GM18505 (cell line): Measurements from ENCODE around the gene SHROOM1.
"Not testable (repeated sequence)": the region's sequence is repeated elsewhere in the genome, so short reads cannot be mapped to it uniquely, and the experiment has no call there.

Experiments
- ATAC-seq: cut with Tn5 transposase; IDR thresholded peaks from one replicate; pipeline ENCODE4 v1.9.1; 2021; ENCODE audit not compliant: unreplicated experiment
- POLR2A ChIP-seq: IDR thresholded peaks from 4 replicates; pipeline ENCODE4 v1.6.1; 2011; ENCODE audit warnings: borderline replicate concordance; ENCODE audit not compliant: insufficient read depth, insufficient read length; ENCODE audit errors: extremely low read depth

Gene SHROOM1

DNA sequence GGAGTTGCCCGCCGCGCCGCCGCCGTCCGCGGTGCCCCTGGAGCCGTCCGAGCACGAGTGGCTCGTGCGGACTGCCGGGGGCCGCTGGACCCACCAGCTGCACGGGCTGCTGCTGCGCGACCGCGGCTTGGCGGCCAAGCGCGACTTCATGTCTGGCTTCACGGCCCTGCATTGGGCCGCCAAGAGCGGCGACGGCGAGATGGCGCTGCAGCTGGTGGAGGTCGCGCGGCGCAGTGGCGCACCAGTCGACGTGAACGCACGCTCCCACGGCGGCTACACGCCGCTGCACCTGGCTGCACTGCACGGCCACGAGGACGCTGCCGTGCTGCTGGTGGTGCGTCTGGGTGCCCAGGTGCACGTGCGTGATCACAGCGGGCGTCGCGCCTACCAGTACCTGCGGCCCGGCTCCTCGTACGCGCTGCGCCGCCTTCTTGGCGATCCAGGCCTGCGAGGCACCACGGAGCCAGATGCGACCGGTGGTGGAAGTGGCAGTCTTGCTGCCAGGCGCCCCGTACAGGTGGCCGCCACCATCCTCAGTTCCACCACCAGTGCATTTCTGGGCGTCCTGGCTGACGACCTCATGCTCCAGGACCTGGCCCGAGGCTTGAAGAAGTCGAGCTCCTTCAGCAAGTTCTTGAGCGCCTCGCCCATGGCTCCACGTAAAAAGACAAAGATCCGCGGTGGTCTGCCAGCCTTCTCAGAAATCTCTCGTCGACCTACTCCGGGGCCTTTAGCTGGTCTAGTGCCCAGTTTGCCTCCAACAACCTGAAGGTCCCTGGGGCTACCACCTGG lies 15.7 kb downstream of the SHROOM1 start:
- no peak for TF ChIP-seq POLR2A
- no peak for ATAC-seq

DNA sequence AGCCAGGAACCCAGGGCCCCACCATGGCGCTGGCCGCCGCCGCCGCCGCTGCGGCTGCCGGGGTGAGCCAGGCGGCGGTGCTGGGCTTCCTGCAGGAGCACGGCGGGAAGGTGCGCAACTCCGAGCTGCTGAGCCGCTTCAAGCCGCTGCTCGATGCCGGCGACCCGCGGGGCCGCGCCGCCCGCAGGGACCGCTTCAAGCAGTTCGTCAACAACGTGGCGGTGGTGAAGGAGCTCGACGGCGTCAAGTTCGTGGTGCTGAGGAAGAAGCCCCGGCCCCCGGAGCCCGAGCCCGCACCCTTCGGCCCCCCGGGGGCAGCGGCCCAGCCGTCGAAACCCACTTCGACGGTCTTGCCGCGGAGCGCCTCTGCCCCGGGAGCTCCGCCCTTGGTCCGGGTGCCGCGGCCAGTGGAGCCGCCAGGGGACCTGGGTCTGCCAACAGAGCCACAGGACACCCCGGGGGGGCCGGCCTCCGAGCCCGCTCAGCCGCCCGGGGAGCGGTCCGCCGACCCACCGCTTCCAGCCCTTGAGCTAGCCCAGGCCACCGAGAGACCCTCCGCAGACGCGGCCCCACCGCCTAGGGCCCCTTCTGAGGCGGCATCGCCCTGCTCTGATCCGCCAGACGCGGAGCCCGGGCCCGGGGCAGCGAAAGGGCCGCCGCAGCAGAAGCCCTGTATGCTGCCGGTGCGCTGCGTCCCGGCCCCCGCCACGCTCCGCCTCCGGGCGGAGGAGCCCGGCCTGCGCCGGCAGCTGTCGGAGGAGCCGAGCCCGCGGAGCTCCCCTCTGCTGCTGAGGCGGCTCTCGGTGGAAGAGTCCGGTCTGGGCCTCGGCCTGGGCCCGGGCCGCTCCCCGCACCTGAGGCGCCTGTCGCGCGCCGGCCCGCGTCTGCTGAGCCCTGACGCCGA lies 16.6 kb downstream of the SHROOM1 start:
- ATAC-seq, result no peak
- no peak for TF ChIP-seq POLR2A

DNA sequence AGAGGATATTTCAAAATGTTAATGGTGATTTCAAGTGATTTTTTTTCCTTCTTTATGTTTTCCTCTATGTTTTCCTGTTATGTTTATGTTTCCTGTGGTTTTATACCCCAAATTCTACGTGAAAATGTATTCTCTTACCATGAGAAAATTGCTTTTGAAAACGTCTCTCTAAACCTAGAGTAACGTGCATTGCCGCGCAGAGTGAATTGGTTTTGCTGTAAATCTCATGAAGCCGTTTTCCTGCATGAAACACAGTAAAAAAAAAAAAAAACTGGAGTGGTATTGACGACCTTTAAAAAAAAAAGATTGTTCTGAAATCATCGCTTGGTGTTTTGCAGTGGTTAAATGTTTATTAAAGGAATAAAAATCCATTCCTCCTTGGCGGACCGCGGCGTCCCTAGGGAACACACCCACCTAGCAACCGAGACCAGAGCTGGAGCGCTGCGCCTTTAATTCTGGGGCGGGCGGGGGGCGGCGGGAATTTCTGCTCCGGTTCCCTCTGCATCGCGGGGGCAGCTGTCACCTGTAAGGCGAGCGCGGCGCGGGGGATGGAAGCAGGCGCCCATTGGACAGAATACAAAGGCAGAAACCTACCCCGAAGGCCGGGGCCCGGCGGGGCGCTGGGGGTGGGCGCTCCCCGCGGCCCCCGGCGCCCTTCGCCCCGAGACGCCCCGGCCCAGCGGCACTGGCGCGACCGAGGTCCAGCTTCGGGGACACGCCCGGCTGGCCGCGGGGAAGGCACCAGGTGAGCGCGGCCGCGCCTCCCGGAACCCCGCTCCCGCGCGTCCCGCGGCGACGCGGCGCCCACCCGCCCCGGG lies 17.5 kb downstream of the SHROOM1 start, which contains the start of gene SOWAHA:
Gene SOWAHA, plus strand, starts transcription at position 522 of the 818 bp plus-strand sequence. CDS start 320 bp downstream, outside the sequence.
- ATAC-seq, result no peak
- TF ChIP-seq POLR2A, result no peak

GRCh38 chr5:132812123-132812765 lies 18.2 kb downstream of the SHROOM1 start:
- TF ChIP-seq POLR2A, result no peak
- ATAC-seq, result no peak

- no peak for TF ChIP-seq POLR2A
- no peak for ATAC-seq
Measured at GRCh38 chr5:132810605-132811004, 19.8 kb downstream of the SHROOM1 start.

DNA sequence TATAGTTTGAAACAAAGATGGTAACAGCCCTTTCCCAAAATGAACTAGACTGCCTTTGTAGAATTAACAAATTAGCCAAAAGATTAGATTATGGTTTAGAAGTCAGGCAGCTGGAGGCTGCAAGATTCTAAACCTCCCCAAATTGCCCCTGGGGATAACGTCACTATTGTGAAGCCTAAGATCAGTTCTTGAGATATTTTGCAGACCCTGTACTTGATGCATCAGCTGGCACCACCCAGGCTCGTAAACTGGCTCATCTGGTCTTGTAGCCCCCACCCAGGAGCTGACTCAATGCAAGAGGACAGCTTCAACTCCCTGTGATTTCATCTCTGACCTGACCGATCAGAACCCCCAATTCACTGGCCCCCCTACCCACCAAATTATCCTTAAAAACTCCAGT lies 21.6 kb downstream of the SHROOM1 start:
- no peak for TF ChIP-seq POLR2A
- ATAC-seq, result no peak

DNA sequence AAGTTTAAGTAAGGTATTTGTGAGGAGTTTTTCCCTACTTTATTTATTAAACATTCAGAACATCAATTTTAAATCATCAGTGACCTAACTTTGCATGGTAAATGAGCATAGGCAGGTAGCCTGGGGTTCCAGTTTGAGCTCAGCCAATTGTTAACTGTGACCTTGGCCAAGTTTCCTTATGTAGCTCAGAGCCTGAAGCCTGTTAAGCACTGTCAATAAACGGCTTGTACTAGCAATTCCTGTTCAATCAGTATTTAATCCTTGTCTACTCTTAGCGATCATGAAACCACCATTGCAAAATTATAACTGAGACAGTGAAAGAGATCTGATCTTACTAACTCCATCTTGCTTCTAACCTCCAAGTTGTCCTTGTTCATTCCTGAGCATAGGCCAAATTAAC lies 22.0 kb downstream of the SHROOM1 start:
- TF ChIP-seq POLR2A, result no peak
- no peak for ATAC-seq

DNA sequence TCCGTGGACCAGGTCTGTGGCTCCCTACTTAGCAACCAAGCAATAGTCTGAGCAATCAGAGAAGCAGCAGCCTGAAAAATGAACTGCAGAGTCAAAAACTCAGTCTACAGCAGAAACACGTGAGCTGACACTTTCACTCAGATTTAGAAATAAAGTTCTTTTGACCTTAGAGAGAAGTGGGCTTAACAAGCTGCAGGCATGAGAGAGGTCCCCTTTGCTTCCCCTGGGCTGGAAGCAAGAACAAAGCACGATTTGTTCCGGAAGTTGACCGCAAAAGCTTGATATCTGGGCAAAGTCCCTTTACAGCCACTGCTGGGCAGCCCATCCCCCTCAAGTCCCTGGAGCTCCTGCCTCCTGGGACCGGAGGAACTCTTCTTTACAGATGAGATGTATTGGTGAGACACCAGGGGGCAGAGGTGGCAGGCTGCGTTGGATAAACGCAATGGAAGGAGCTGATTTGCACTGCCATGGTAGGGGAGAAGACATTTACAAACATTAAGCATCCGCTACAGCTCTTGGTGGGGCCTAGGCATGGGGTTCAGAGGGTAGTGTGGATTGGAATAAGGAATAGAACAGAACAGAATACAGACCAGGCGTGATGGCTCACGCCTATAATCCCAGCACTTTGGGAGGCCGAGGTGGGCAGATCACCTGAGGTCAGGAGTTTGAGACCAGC lies 23.1 kb downstream of the SHROOM1 start:
- ATAC-seq, result no peak
- no peak for TF ChIP-seq POLR2A

GRCh38 chr5:132806804-132807162 lies 23.7 kb downstream of the SHROOM1 start:
- ATAC-seq, result not testable (repeated sequence)

DNA sequence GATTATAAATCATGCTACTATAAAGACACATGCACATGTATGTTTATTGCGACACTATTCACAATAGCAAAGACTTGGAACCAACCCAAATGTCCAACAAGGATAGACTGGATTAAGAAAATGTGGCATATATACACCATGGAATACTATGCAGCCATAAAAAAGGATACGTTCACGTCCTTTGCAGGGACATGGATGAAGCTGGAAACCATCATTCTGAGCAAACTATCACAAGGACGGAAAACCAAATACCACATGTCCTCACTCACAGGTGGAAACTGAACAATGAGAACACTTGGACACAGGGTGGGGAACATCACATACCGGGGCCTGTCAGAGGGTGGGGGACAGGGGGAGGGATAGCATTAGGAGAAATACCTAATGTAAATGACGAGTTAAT lies 24.6 kb downstream of the SHROOM1 start:
- ATAC-seq, result not testable (repeated sequence)

- ATAC-seq, result not testable (repeated sequence)
Measured at GRCh38 chr5:132804219-132804618, 26.2 kb downstream of the SHROOM1 start.

- not testable (repeated sequence) for ATAC-seq
Measured at GRCh38 chr5:132802685-132803066, 27.8 kb downstream of the SHROOM1 start.
